H1 (cell line): ENCODE results near the gene LILRA1. TPM values are rescaled to one million over a fixed set of nuclear protein-coding genes. Genes with fewer than 3 reads are reported as not detected.

ENCODE experiments used
- CTCF ChIA-PET: fragments of 300-600 bp; sonication (Branson Sonifier 250); formaldehyde crosslinking; loops from one replicate; lab custom pipeline; 2021; ENCODE audit not compliant: partially characterized antibody; lab: Charles Lee
- POLR2A ChIA-PET: fragments of 300-600 bp; sonication (Branson Sonifier 250); formaldehyde crosslinking; loops from one replicate; lab custom pipeline; 2021; ENCODE audit warnings: inconsistent platforms; ENCODE audit not compliant: partially characterized antibody; lab: Charles Lee
- DNase-seq, 2 experiments: peaks; one replicate each; pipeline versions ENCODE4 v3.0.0 to v3.0.0-alpha.2; 2010 to 2022; ENCODE audit warnings: low spot score in 2 of 2, low read depth in 1 of 2, mixed read lengths in 1 of 2
- FAIRE-seq: peaks from 2 replicates; lab custom pipeline; 2011; peaks lifted over from hg19 to GRCh38; lab: Jason Lieb, UNC
- H2AFZ ChIP-seq: 2 replicates; pipeline ENCODE4 v1.8.1; 2012; ENCODE audit warnings: low read length, inconsistent platforms
- H2AK5ac ChIP-seq: 2 replicates; pipeline ENCODE4 v1.6.1; 2013; ENCODE audit warnings: low read depth, low read length
- H2BK120ac ChIP-seq: replicated peaks from 2 replicates; pipeline ENCODE3; 2013; ENCODE audit warnings: low read depth, low read length, inconsistent platforms
- H2BK12ac ChIP-seq: 2 replicates; pipeline ENCODE4 v1.6.1; 2013; ENCODE audit warnings: low read depth, low read length
- H2BK15ac ChIP-seq: 2 replicates; pipeline ENCODE4 v1.6.1; 2013; ENCODE audit warnings: low read length
- H2BK20ac ChIP-seq: 2 replicates; pipeline ENCODE4 v1.6.1; 2013; ENCODE audit warnings: low read length
- H2BK5ac ChIP-seq: 2 replicates; pipeline ENCODE4 v1.6.1; 2013; ENCODE audit warnings: low read depth, low read length
- H3K14ac ChIP-seq: 2 replicates; pipeline ENCODE4 v1.6.1; 2013; ENCODE audit warnings: inconsistent platforms; ENCODE audit not compliant: insufficient read length
- H3K18ac ChIP-seq: 2 replicates; pipeline ENCODE4 v1.6.1; 2013; ENCODE audit warnings: low read length; ENCODE audit errors: extremely low read depth
- H3K23ac ChIP-seq: 2 replicates; pipeline ENCODE4 v1.6.1; 2013; ENCODE audit warnings: inconsistent platforms; ENCODE audit not compliant: insufficient read length
- H3K23me2 ChIP-seq: 2 replicates; pipeline ENCODE4 v1.6.1; 2013; ENCODE audit warnings: low read depth, low read length
- H3K27ac ChIP-seq: 2 replicates; pipeline ENCODE4 v1.6.1; 2011; ENCODE audit warnings: low read depth, low read length, inconsistent platforms
- H3K27me3 ChIP-seq, 4 experiments: replicated peaks in 1 of 4; 1 replicate in 1 of 4; 2 replicates in 3 of 4; pipeline versions ENCODE4 v1.6.1 to v1.8.1; 2011 to 2013; ENCODE audit warnings: low read length in 3 of 4, mild to moderate bottlenecking in 3 of 4, inconsistent platforms in 2 of 4, mixed read lengths in 2 of 4, moderate library complexity in 1 of 4; ENCODE audit not compliant: control insufficient read depth in 3 of 4, insufficient read depth in 3 of 4; ENCODE audit errors: extremely low read depth in 1 of 4
- H3K36me3 ChIP-seq, 4 experiments: 2 replicates each; pipeline versions ENCODE4 v1.6.1 to v1.8.1; 2011 to 2013; ENCODE audit warnings: mild to moderate bottlenecking in 4 of 4, low read length in 3 of 4, moderate library complexity in 2 of 4, control low read depth in 1 of 4, inconsistent platforms in 1 of 4; ENCODE audit not compliant: insufficient read depth in 4 of 4, control insufficient read depth in 2 of 4
- H3K4ac ChIP-seq: replicated peaks from 2 replicates; pipeline ENCODE3; 2013; ENCODE audit warnings: low read length, low read depth, mixed read lengths, inconsistent platforms; ENCODE audit not compliant: insufficient read length
- H3K4me1 ChIP-seq, 4 experiments: replicated peaks in 1 of 4; 1 replicate in 1 of 4; 2 replicates in 3 of 4; pipeline versions ENCODE4 v1.6.1 to v1.8.1; 2011 to 2013; ENCODE audit warnings: low read length in 3 of 4, inconsistent platforms in 2 of 4, mixed read lengths in 1 of 4; ENCODE audit not compliant: insufficient read depth in 4 of 4, control insufficient read depth in 3 of 4
- H3K4me2 ChIP-seq, 2 experiments: 2 replicates each; pipeline versions ENCODE4 v1.6.1 to v1.8.1; 2011 to 2013; ENCODE audit warnings: low read depth in 2 of 2, low read length in 2 of 2, control low read depth in 1 of 2, inconsistent platforms in 1 of 2, mild to moderate bottlenecking in 1 of 2; ENCODE audit not compliant: insufficient read depth in 1 of 2
- H3K4me3 ChIP-seq, 4 experiments: fragments of 200-600, 300-600 bp in 1 of 4; sonication (generic), shearing (Covaris generic), sonication (Bioruptor Twin) in 1 of 4; 2 replicates each; pipeline versions ENCODE4 v1.5.1 to v1.8.1; 2011 to 2016; ENCODE audit warnings: low read length in 4 of 4, low read depth in 3 of 4, control low read depth in 2 of 4, inconsistent platforms in 2 of 4, mild to moderate bottlenecking in 2 of 4, mixed read lengths in 1 of 4, moderate library complexity in 1 of 4; ENCODE audit not compliant: insufficient read depth in 2 of 4; ENCODE audit errors: extremely low read depth in 1 of 4
- H3K56ac ChIP-seq: replicated peaks from 2 replicates; pipeline ENCODE3; 2013; ENCODE audit warnings: low read depth, mild to moderate bottlenecking, mixed read lengths, low read length, inconsistent platforms; ENCODE audit not compliant: insufficient read length
- H3K79me1 ChIP-seq: 2 replicates; pipeline ENCODE4 v1.6.1; 2013; ENCODE audit warnings: low read depth, low read length, control low read depth
- H3K79me2 ChIP-seq, 2 experiments: 2 replicates each; pipeline versions ENCODE4 v1.6.1 to v1.8.1; 2012 to 2013; ENCODE audit warnings: low read length in 2 of 2, mild to moderate bottlenecking in 2 of 2, inconsistent platforms in 1 of 2; ENCODE audit not compliant: insufficient read depth in 2 of 2, control insufficient read depth in 1 of 2
- H3K9ac ChIP-seq, 4 experiments: replicated peaks in 1 of 4; 1 replicate in 1 of 4; 2 replicates in 3 of 4; pipeline versions ENCODE4 v1.6.1 to v1.8.1; 2011 to 2013; ENCODE audit warnings: low read depth in 3 of 4, low read length in 3 of 4, control low read depth in 2 of 4, mild to moderate bottlenecking in 2 of 4, moderate library complexity in 2 of 4, inconsistent platforms in 1 of 4; ENCODE audit errors: extremely low read depth in 1 of 4
- H3K9me3 ChIP-seq, 2 experiments: 2 replicates each; pipeline versions ENCODE4 v1.6.1 to v1.8.1; 2012 to 2013; ENCODE audit warnings: mild to moderate bottlenecking in 2 of 2, moderate library complexity in 2 of 2, control low read depth in 1 of 2, inconsistent platforms in 1 of 2, low read depth in 1 of 2, low read length in 1 of 2, mixed read lengths in 1 of 2; ENCODE audit not compliant: insufficient read depth in 2 of 2
- H4K20me1 ChIP-seq, 2 experiments: replicated peaks in 1 of 2; 2 replicates each; pipeline versions ENCODE3 to v1.8.1; 2011 to 2013; ENCODE audit warnings: inconsistent platforms in 2 of 2, low read length in 2 of 2, mild to moderate bottlenecking in 1 of 2; ENCODE audit not compliant: insufficient read depth in 2 of 2, control insufficient read depth in 1 of 2
- H4K5ac ChIP-seq: 2 replicates; pipeline ENCODE4 v1.6.1; 2013; ENCODE audit warnings: low read length, low read depth, mixed read lengths, inconsistent platforms; ENCODE audit not compliant: insufficient read length
- H4K8ac ChIP-seq: 2 replicates; pipeline ENCODE4 v1.8.0; 2013; ENCODE audit warnings: mild to moderate bottlenecking, moderate library complexity, low read length, inconsistent platforms; ENCODE audit not compliant: insufficient read depth; ENCODE audit errors: extremely low read depth
- H4K91ac ChIP-seq: replicated peaks from 2 replicates; pipeline ENCODE3; 2013; ENCODE audit warnings: low read length, mixed read lengths, inconsistent platforms; ENCODE audit not compliant: insufficient read length
- BCL11A ChIP-seq, 2 experiments: IDR thresholded peaks; one replicate each; pipeline ENCODE4 v1.6.1; 2011; ENCODE audit warnings: low read depth in 2 of 2, low read length in 2 of 2, mild to moderate bottlenecking in 2 of 2
- CBX5 ChIP-seq: fragments of 300-800, 300-1000 bp; sonication (generic); IDR thresholded peaks from 2 replicates; pipeline ENCODE4 v1.7.1; 2016; ENCODE audit warnings: antibody characterized with exemption, low read length, low read depth
- CEBPB ChIP-seq: IDR thresholded peaks from 2 replicates; pipeline ENCODE4 v1.6.1; 2012; ENCODE audit warnings: low read depth, low read length
- CHD1 ChIP-seq: IDR thresholded peaks from 2 replicates; pipeline ENCODE4 v1.6.1; 2012; ENCODE audit warnings: low read depth, low read length, improper control_type of control experiment
- KDM1A ChIP-seq: fragments of 200-600, 300-600 bp; sonication (generic); IDR thresholded peaks from 2 replicates; pipeline ENCODE4 v1.7.1; 2016; ENCODE audit warnings: mild to moderate bottlenecking, low read length, borderline replicate concordance
- PHF8 ChIP-seq: fragments of 200-600 bp; sonication (generic); conservative IDR thresholded peaks from 2 replicates; pipeline ENCODE4 v1.7.1; 2012; ENCODE audit warnings: low read depth, mild to moderate bottlenecking, inconsistent platforms, low read length, moderate library complexity
- POLR2A ChIP-seq, 2 experiments: IDR thresholded peaks; 1 replicate in 1 of 2; 2 replicates in 1 of 2; pipeline ENCODE4 v1.6.1; 2011; ENCODE audit warnings: low read depth in 2 of 2, low read length in 2 of 2, mild to moderate bottlenecking in 2 of 2; ENCODE audit errors: control extremely low read depth in 1 of 2
- POU5F1 ChIP-seq: IDR thresholded peaks from 2 replicates; pipeline ENCODE4 v1.6.1; 2011; ENCODE audit warnings: low read depth, mild to moderate bottlenecking, low read length, moderate library complexity
- SAP30 ChIP-seq: fragments of 300-600 bp; sonication (generic); IDR thresholded peaks from 2 replicates; pipeline ENCODE4 v1.7.1; 2012; ENCODE audit warnings: low read length, moderate library complexity, mild to moderate bottlenecking, inconsistent platforms; ENCODE audit not compliant: insufficient read depth, insufficient replicate concordance
- SIRT6 ChIP-seq: IDR thresholded peaks from one replicate; pipeline ENCODE4 v1.7.1; 2012; ENCODE audit warnings: low read length, inconsistent platforms
- YY1 ChIP-seq: IDR thresholded peaks from 2 replicates; pipeline ENCODE4 v1.6.1; 2011; ENCODE audit warnings: low read depth, mild to moderate bottlenecking, low read length
- WGBS, 2 experiments: shearing (Covaris generic) in 1 of 2; methylation state at CpG; one replicate each; pipeline versions ENCODE4 v1.1.6 to v1.1.7; 2013 to 2015; ENCODE audit warnings: low lambda C conversion rate in 2 of 2, mixed read lengths in 2 of 2, inconsistent platforms in 1 of 2, low coverage in 1 of 2, missing lambda C conversion rate in 1 of 2; ENCODE audit not compliant: insufficient replicate concordance in 2 of 2, insufficient coverage in 1 of 2, insufficient read length in 1 of 2; ENCODE audit errors: extremely low coverage in 1 of 2, missing lambda C conversion rate in 1 of 2; 5-methylcytosine and 5-hydroxymethylcytosine counted together
- polyA plus RNA-seq, 7 experiments: library from polyadenylated mRNA; depleted of rRNA in 3 of 7; stranded (reverse) in 5 of 7; unstranded in 2 of 7; fragments of >200 nt in 5 of 7; fragments of 200-250 nt in 2 of 7; gene quantifications; 1 replicate in 5 of 7; 2 replicates in 1 of 7; 4 replicates in 1 of 7; pipeline versions ENCODE4 v1.2.1 to v1.2.3, GENCODE V29; 2011 to 2013; ENCODE audit warnings: missing spikeins in 2 of 7, mixed read lengths in 2 of 7
- total RNA-seq: library from RNA; stranded (reverse); fragmentation: NEBNext Ultra II Directional; extraction: Animal tissue kit (Norgen Biotek cat#: 25700); gene quantifications from 2 replicates; pipeline ENCODE4 v1.2.1, GENCODE V29; 2021
- TF ChIP-seq, protein P1 (sequence below): IDR thresholded peaks from 2 replicates; pipeline ENCODE4 v1.6.1; 2011; ENCODE audit warnings: low read length, improper control_type of control experiment
- TF ChIP-seq, protein P2 (sequence below): IDR thresholded peaks from 2 replicates; pipeline ENCODE4 v1.6.1; 2012; ENCODE audit warnings: inconsistent platforms

Gene LILRA1
- total and polyA plus RNA-seq, 2 of the 8 experiments (the other 6 are each of a cell fraction or from before 2014, with no cell fraction given) = not detected

DNA sequence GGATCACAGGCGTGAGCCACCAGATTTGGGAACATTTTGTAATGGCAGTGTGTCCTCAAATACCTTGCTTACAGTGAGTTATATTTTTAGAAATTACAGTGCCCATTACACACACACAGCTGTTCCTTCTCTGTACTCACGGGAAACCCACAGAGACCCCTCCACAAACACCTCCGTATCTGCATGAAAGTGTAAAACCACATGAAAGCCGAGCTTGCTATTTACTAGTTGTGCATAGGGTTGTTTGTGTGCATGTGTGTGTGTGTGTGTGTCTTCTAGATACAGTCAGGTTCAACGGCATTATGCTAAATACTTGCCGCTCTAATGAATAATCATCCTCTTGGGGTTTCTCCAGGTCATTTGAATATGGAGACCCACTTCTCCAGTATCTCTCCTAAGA, 42.1 kb upstream of the LILRA1 start:
- no peaks in the 10 kb centered on the region; a peak in 1 of 4 replicates for H3K79me2 ChIP-seq
- ChIA-PET POLR2A (no interaction called here), CTCF (no interaction called here)
- H3K79me1 ChIP-seq = no peaks in the 10 kb centered on the region
- H3K56ac ChIP-seq = no peak overlapping the region
- TF ChIP-seq BCL11A (IDR thresholded peaks at IDR 0.05; ENCODE audit: low read depth in 2 of 2, low read length in 2 of 2) (no peak), KDM1A (no peak), CHD1 (no peak), SAP30 (no peak), POU5F1 (no peak), CBX5 (no peak), POLR2A (IDR thresholded peaks at IDR 0.05; ENCODE audit: control extremely low read depth in 1 of 2, low read depth in 2 of 2, low read length in 2 of 2) (no peak), YY1 (no peak), PHF8 (no peak), SIRT6 (no peak), CEBPB (no peak)
- TF ChIP-seq, protein P1, sequence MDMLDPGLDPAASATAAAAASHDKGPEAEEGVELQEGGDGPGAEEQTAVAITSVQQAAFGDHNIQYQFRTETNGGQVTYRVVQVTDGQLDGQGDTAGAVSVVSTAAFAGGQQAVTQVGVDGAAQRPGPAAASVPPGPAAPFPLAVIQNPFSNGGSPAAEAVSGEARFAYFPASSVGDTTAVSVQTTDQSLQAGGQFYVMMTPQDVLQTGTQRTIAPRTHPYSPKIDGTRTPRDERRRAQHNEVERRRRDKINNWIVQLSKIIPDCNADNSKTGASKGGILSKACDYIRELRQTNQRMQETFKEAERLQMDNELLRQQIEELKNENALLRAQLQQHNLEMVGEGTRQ = no peak
- TF ChIP-seq, protein P2, sequence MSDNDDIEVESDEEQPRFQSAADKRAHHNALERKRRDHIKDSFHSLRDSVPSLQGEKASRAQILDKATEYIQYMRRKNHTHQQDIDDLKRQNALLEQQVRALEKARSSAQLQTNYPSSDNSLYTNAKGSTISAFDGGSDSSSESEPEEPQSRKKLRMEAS = no peak
- H3K27ac ChIP-seq = no peak overlapping the region
- H3K14ac ChIP-seq = no peak overlapping the region
- no peak overlapping the region for H4K8ac ChIP-seq
- 85% methylated on average over 6 of the region's 6 CpGs; no CpG with 5 or more reads in 1 of the 2 experiments for WGBS, 2 experiments
- H3K23ac ChIP-seq = no peak overlapping the region
- no peak overlapping the region for H2BK120ac ChIP-seq
- peaks cover 0 to 3% (median 0%) of the 10 kb centered on the region in 4 experiments; a peak in 1 of 8 replicates for H3K36me3 ChIP-seq
- no peak overlapping the region for H3K4me3 ChIP-seq
- peaks cover 58 to 90% of the 10 kb centered on the region in 2 experiments for H3K9me3 ChIP-seq
- H4K20me1 ChIP-seq = peaks cover 0 to 2% of the 10 kb centered on the region in 2 experiments
- H4K91ac ChIP-seq = no peak overlapping the region
- peaks cover 5% of the 10 kb centered on the region; the same call in 1 of the 2 replicates for H3K23me2 ChIP-seq
- no peak for FAIRE-seq
- no peak overlapping the region for H2AFZ ChIP-seq
- no peaks in the 10 kb centered on the region for H3K27me3 ChIP-seq
- H2BK20ac ChIP-seq = no peak overlapping the region
- H3K4me1 ChIP-seq = no peaks in the 10 kb centered on the region; a peak in 2 of 7 replicates
- no peak overlapping the region for H4K5ac ChIP-seq
- no peak overlapping the region for H2AK5ac ChIP-seq
- H3K9ac ChIP-seq = no peak overlapping the region
- no peak overlapping the region for H2BK5ac ChIP-seq
- no peak overlapping the region for H3K4ac ChIP-seq
- no peak overlapping the region for H3K18ac ChIP-seq
- no peak overlapping the region for H2BK12ac ChIP-seq
- no peak overlapping the region for H3K4me2 ChIP-seq
- H2BK15ac ChIP-seq = no peak overlapping the region
- no peak for DNase-seq
